ENCODE data around the gene CSRP3.

CSRP3 gene

DNA sequence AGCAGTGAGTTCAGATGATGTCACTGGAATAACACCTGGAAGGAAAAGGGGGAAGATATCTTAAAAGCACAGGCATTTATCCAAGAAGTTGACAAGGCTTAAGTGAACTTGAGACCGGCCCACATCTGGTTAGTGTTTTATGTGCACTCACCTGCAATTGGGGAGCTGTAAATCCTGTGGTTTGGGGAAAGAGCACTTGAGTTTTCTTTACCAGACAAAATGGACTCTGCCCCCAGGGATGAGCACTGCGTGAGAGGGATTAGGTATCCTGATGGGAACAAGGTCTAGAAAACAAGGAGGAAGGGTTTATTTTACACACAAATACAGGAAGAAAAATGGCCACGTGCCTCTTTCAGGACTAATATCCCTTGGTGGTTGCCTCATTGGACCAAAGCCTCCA, 23.8 kb upstream of the CSRP3 start:
- no peak overlapping the region for H3K4me3 ChIP-seq (ENCODE audit: low read depth, low read length)
- TF ChIP-seq, protein P1, sequence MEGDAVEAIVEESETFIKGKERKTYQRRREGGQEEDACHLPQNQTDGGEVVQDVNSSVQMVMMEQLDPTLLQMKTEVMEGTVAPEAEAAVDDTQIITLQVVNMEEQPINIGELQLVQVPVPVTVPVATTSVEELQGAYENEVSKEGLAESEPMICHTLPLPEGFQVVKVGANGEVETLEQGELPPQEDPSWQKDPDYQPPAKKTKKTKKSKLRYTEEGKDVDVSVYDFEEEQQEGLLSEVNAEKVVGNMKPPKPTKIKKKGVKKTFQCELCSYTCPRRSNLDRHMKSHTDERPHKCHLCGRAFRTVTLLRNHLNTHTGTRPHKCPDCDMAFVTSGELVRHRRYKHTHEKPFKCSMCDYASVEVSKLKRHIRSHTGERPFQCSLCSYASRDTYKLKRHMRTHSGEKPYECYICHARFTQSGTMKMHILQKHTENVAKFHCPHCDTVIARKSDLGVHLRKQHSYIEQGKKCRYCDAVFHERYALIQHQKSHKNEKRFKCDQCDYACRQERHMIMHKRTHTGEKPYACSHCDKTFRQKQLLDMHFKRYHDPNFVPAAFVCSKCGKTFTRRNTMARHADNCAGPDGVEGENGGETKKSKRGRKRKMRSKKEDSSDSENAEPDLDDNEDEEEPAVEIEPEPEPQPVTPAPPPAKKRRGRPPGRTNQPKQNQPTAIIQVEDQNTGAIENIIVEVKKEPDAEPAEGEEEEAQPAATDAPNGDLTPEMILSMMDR (IDR thresholded peaks at IDR 0.05; ENCODE audit: borderline replicate concordance, insufficient read depth, low read depth, low read length) = no peak

DNA sequence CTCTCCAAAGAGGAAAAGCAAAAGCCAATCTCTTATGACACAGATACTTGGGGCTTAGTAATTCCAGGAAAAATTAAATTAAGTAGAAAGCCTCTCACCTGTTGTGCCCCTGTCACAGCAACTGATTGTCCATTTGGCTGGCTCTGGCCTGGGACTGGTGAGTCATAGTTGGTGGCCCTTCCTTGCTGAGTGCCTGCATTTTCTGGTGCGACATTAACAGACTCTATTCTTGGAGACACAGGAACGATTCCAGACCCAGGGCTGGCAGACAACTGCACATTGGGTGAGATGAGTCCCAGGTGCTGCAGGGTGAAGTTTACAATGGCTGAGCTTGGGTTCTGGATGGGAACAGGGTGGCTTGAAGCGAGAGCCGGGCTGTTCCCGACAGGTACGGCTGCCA, 23.3 kb upstream of the CSRP3 start:
- no peak overlapping the region for H3K4me3 ChIP-seq (ENCODE audit: low read depth, low read length)
- TF ChIP-seq, protein P1 (IDR thresholded peaks at IDR 0.05; ENCODE audit: borderline replicate concordance, insufficient read depth, low read depth, low read length) = no peak

DNA sequence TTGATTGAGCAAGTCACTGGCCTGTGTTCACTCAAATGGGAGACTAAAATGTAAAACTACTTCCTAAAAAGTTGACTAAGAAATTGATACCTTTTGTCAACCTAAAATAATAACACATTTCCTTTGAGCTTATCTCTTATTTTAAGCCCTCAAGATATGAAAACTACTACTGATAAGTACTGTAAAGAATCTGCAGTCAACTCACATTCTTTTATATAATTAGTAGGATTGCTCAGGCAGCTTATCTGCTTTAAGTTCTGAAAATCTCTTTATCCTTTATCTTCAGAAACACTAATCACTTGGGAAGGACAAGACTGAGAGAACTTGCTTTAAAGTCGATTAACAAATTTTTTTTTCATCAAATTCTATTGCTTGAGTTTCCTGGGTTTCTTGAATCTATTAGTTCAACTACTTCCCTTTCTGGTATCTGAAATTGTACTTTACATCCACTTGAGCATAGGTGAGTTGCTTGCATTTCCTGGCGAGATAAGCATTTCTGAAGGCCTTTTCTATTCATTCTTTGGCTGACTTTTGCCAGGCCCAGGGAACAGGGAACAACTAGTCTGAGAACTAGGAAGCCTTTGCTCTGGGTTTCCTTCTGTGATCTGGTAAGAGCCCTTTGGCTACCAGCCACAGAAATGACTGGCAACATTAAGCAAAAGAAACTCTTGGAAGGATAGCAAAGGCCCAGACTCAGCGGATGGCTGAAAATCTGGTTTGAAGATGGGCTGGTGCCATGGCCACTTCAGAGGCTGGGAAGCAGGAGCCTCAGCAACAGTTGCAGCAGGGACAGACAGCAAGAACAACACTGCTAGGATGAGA, 19.3 kb upstream of the CSRP3 start:
- no peak overlapping the region for H3K4me3 ChIP-seq (ENCODE audit: low read depth, low read length)
- TF ChIP-seq, protein P1 (IDR thresholded peaks at IDR 0.05; ENCODE audit: borderline replicate concordance, insufficient read depth, low read depth, low read length) = no peak

DNA sequence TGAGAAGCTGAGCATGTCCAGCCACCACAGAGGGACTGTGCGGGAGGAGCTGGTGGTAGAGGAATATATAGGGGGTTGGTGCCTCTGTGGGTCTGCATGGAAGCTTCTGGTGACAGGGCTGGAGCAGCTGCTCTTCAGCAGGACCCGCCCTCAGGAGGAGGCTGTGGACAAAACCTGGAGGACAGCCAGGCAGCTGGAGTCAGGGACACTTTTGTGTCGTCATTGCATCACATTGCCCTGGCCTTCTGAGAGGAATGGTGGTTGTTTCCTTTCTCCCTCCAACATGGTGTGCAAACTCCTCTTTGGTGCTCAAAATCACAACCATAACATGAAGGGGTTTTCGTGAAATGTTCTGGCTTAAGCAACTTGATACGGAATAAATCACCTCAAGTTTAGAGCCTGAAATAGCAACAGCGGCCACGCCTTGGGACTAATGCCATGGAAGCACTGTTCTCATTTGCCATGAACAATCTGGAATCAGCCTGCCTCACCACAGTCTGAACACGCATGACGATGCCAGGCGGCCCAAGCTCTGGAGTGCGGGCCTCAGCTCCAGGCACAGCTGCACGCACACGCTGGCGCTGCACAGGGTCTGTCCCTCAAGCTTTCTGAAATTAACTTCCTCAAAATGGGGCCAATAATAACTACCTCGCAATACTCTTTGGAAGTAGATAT, 17.1 kb upstream of the CSRP3 start:
- no peak overlapping the region for H3K4me3 ChIP-seq (ENCODE audit: low read depth, low read length)
- TF ChIP-seq, protein P1 (IDR thresholded peaks at IDR 0.05; ENCODE audit: borderline replicate concordance, insufficient read depth, low read depth, low read length) = no peak

DNA sequence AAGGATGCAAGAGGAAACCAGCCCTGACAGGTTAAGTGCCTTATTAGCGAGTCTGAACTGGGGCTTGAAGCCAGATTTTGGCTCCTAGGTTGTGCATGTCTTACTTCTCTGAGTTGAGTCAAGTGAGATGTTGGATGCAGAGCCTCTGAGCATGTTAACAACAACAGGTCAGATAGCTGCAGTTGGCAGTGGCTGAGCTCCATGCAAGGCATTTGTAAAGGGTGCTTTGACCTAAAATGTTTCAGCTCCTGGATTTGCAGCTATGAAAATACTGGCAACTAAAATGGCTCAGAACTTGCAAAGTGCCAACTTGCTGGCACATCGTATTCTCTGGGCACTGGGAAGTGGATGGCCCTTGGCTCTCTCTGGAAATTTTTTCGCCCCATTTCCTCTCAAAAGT, 16.4 kb upstream of the CSRP3 start:
- TF ChIP-seq, protein P1 (IDR thresholded peaks at IDR 0.05; ENCODE audit: borderline replicate concordance, insufficient read depth, low read depth, low read length) = no peak
- H3K4me3 ChIP-seq (ENCODE audit: low read depth, low read length) = no peak overlapping the region

DNA sequence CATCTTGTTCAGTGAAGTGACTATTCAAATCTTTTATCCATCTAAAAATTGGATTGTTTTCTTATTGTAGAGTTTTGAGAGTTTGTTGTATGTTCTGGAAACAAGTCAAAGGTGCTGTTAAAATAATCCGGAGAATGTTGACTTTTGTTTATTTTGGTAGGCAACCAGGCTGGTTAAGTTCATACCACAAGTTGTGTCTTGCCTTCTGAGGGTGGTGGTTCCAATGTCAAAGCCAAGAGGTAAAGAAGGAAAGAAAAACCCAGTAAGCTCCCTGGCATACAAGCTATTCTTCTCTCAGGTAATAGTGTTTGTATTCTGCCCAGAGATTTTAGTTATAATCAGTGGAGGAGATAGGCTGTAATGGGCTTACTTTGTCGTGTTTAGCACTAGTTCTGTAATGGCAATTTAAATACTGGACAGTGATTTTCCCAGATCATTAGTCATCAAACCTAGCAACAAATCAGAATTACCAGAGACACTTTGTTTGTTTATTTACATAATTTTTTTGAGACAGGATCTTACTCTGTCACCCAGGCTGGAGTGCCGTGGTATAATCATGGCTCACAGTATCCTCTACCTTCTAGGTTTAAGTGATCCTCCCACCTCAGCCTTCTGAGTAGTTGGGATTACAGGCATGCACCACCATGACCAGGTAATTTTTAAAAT, 15.1 kb upstream of the CSRP3 start:
- no peak overlapping the region for H3K4me3 ChIP-seq (ENCODE audit: low read depth, low read length)
- TF ChIP-seq, protein P1 (IDR thresholded peaks at IDR 0.05; ENCODE audit: borderline replicate concordance, insufficient read depth, low read depth, low read length) = no peak
